ENCODE measurements around the gene TOR2A.

DNA sequence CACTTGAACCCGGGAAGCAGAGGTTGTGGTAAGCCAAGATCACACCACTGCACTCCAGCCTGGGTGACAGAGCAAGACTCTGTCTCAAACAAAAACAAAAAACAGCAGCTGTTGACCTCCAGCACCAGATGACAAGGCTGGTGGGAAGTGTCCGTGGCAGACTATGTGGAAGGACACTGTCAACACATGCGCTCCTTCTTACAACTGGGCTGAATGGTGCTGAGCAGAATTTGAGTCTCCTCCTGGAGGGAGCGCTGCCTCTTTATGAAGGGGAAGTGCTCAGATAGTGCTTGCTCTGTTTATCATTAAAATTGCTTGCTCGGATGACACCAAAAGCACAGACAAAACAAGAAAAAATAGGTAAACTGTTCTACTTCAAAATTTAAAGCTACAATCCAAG, 37.5 kb downstream of the TOR2A start:
- TF ChIP-seq POLR2AphosphoS5 (IDR thresholded peaks at IDR 0.05): no peak
- TF ChIP-seq, protein P1, sequence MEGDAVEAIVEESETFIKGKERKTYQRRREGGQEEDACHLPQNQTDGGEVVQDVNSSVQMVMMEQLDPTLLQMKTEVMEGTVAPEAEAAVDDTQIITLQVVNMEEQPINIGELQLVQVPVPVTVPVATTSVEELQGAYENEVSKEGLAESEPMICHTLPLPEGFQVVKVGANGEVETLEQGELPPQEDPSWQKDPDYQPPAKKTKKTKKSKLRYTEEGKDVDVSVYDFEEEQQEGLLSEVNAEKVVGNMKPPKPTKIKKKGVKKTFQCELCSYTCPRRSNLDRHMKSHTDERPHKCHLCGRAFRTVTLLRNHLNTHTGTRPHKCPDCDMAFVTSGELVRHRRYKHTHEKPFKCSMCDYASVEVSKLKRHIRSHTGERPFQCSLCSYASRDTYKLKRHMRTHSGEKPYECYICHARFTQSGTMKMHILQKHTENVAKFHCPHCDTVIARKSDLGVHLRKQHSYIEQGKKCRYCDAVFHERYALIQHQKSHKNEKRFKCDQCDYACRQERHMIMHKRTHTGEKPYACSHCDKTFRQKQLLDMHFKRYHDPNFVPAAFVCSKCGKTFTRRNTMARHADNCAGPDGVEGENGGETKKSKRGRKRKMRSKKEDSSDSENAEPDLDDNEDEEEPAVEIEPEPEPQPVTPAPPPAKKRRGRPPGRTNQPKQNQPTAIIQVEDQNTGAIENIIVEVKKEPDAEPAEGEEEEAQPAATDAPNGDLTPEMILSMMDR (IDR thresholded peaks at IDR 0.05): no peak
- TF ChIP-seq EP300 (IDR thresholded peaks at IDR 0.05; ENCODE audit: low read depth): no peak
- TF ChIP-seq POLR2A (IDR thresholded peaks at IDR 0.05): no peak
